ENCODE measurements around the gene PPP2R2D. TPM values are rescaled to one million over a fixed set of nuclear protein-coding genes. Genes with fewer than 3 reads are reported as not detected.

Gene PPP2R2D
- polyA plus RNA-seq, 1 experiment = 27.2 TPM

DNA sequence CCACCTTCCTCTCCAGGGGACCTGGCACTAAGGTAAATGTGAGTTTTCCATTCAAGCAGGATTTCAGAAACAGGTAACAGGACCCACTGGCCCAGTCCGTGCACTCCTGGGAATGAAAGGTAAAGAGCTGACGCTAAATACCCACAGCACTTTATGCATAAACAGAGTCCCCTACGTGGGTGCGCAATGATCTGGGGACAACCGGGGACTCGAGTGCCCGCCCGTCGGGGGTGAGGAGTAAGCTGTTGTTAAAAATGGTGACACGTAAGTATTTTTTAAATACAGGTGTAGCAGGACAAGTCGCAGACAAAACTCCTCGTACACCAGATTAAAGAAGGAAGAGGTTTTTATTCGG lies 47.2 kb upstream of the PPP2R2D start:
- CTCF ChIA-PET = no interaction called here
- Histone ChIP-seq H3K27ac (ENCODE audit: low read depth, low read length) (no peak overlapping the region), H3K9me3 (ENCODE audit: control insufficient read depth, insufficient read depth, low read length) (peaks cover 87% of the 10 kb centered on the region), H3K27me3 (ENCODE audit: control insufficient read depth, insufficient read depth, low read length) (no peaks in the 10 kb centered on the region), H3K4me3 (ENCODE audit: low read depth, low read length) (no peak overlapping the region)
- POLR2A ChIA-PET = no interaction called here
- DNase-seq (ENCODE audit: low read depth, low spot score) = no peak
- TF ChIP-seq, protein P1, sequence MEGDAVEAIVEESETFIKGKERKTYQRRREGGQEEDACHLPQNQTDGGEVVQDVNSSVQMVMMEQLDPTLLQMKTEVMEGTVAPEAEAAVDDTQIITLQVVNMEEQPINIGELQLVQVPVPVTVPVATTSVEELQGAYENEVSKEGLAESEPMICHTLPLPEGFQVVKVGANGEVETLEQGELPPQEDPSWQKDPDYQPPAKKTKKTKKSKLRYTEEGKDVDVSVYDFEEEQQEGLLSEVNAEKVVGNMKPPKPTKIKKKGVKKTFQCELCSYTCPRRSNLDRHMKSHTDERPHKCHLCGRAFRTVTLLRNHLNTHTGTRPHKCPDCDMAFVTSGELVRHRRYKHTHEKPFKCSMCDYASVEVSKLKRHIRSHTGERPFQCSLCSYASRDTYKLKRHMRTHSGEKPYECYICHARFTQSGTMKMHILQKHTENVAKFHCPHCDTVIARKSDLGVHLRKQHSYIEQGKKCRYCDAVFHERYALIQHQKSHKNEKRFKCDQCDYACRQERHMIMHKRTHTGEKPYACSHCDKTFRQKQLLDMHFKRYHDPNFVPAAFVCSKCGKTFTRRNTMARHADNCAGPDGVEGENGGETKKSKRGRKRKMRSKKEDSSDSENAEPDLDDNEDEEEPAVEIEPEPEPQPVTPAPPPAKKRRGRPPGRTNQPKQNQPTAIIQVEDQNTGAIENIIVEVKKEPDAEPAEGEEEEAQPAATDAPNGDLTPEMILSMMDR (IDR thresholded peaks at IDR 0.05; ENCODE audit: low read depth, low read length) = no peak

DNA sequence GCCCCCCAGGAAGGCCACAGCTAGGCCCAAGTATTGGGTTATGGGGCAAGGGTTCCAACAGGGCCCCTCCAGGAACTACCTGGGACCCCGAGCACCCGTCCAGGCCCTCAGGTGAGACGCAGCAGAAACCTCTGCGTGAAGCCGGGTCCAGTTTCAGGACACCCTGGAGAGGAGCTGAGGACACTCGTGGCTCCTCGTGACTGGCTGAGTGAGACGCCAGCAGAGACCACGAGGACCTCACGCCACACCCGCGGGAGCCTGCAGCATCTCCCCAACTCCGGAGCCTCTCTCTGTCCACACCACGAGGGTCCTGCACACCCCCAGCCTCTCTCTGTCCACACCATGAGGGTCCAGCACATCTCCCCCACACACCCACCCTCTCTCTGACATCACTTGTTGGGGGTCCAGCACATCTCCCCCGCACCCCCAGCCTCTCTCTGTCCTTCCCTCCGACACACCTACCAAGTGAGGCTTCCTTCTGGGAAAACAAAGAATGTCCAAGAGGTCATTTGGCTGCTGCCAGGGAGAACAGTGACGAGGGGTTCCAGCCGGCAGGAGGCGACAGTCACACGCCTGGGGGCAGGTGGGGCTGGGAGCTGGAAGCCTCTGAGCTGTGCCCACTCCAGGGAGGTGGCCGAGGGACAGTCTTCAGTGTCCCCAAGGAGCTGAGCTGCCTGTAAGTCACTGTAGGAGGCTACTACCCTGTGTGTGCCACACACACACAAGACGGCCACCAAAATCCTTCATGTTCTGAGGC lies 46.1 kb upstream of the PPP2R2D start:
- Histone ChIP-seq H3K27me3 (ENCODE audit: control insufficient read depth, insufficient read depth, low read length) (no peaks in the 10 kb centered on the region), H3K9me3 (ENCODE audit: control insufficient read depth, insufficient read depth, low read length) (peaks cover 81% of the 10 kb centered on the region), H3K4me3 (ENCODE audit: low read depth, low read length) (no peak overlapping the region), H3K27ac (ENCODE audit: low read depth, low read length) (no peak overlapping the region)
- POLR2A ChIA-PET = no interaction called here
- TF ChIP-seq, protein P1 (IDR thresholded peaks at IDR 0.05; ENCODE audit: low read depth, low read length) = no peak
- CTCF ChIA-PET = no interaction called here
- DNase-seq (ENCODE audit: low read depth, low spot score) = no peak

DNA sequence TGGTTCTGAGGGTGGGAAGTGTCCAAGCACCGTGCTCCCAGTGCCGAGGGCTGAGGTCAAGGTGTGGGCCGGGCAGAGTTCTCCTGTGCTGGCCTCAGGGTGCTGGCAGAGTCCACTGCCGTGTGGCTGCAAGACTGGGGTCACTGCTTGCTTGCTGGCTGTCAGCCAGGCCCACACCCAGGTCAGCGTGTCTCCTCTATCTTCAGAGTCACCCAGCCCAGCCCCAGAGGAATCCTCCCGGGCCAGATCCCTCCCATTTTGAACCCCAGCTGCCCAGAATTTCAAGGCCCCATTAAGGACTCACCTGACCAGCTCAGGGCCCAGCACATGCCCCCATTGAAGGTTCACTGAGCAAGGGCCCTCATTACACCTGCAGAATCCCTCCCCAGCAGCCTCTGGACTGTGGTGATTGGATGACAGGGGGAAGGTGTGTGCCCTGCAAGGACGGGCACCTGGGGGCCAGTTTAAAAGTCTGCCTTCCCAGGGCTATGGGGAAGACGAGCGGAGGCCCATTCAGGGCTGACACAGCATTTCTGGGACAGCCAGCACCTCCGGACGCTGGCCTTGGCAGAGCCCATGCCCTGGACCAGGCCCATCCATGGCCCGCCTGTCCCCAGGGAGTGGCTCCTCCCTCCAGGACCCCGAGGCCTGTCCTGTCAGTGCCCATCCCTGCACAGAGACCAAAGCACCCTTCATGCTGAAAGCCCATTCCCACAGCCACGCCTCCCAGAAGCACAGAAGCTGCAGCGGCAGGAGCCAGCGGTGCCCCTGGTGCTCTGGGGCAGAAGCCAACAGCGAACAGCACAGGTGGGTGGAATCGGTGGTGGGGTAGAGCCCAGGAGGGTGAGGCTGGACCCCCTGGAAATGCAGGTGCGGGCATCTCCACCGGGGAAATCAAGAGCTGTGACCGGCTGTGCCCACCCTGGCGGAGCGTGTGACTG lies 45.1 kb upstream of the PPP2R2D start:
- no peak for DNase-seq (ENCODE audit: low read depth, low spot score)
- CTCF ChIA-PET = no interaction called here
- H3K27ac ChIP-seq (ENCODE audit: low read depth, low read length) = no peak overlapping the region
- TF ChIP-seq, protein P1 (IDR thresholded peaks at IDR 0.05; ENCODE audit: low read depth, low read length) = no peak
- peaks cover 75% of the 10 kb centered on the region for H3K9me3 ChIP-seq (ENCODE audit: control insufficient read depth, insufficient read depth, low read length)
- no peak overlapping the region for H3K4me3 ChIP-seq (ENCODE audit: low read depth, low read length)
- no peaks in the 10 kb centered on the region for H3K27me3 ChIP-seq (ENCODE audit: control insufficient read depth, insufficient read depth, low read length)
- POLR2A ChIA-PET = no interaction called here

DNA sequence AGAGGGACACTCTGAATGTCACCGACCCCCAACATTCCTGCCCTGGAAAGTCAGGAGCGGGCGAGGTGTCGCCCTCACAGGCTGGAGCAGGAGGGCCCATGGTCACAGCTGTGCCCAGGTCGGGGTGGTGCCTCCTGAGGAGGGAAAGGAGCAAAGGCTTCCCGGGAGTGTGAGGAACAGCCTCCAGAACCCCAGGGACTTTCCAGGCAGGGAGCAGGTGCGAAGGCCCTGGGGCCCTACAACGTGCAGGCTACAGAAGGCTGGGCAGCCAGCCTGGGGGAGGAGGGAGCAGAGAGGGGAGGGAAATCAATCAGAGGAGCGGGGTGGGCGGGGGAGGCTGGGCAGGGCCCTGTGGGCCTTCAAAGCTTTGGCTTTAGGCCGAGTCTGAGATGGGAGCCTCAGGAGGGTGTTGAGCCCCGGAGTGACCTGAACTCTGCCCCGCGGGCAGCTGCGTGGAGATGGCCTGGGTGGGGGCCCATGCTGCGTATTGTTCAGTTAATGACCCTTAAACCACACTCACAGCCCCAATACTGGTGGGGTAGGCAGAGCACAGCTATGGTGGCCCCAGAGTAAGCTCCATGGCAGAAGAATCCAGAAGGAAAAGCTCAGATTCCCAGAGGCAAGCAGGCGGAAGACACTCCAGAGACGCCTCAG lies 44.2 kb upstream of the PPP2R2D start:
- Histone ChIP-seq H3K4me3 (ENCODE audit: low read depth, low read length) (no peak overlapping the region), H3K27ac (ENCODE audit: low read depth, low read length) (no peak overlapping the region), H3K27me3 (ENCODE audit: control insufficient read depth, insufficient read depth, low read length) (no peaks in the 10 kb centered on the region), H3K9me3 (ENCODE audit: control insufficient read depth, insufficient read depth, low read length) (peaks cover 68% of the 10 kb centered on the region)
- DNase-seq (ENCODE audit: low read depth, low spot score) = no peak
- CTCF ChIA-PET = no interaction called here
- POLR2A ChIA-PET = no interaction called here
- TF ChIP-seq, protein P1 (IDR thresholded peaks at IDR 0.05; ENCODE audit: low read depth, low read length) = no peak
